IPS-15b (cell line): ENCODE results near the gene GRAMD1B.

ENCODE experiments used
- H3K27me3 ChIP-seq: one replicate; pipeline ENCODE4 v1.6.1; 2013; ENCODE audit warnings: low read length; ENCODE audit not compliant: control insufficient read depth, insufficient read depth
- H3K36me3 ChIP-seq: one replicate; pipeline ENCODE4 v1.6.1; 2013; ENCODE audit warnings: low read length; ENCODE audit not compliant: control insufficient read depth, insufficient read depth
- H3K4me1 ChIP-seq: one replicate; pipeline ENCODE4 v1.6.1; 2013; ENCODE audit warnings: mild to moderate bottlenecking, low read length; ENCODE audit not compliant: control insufficient read depth, insufficient read depth
- H3K4me3 ChIP-seq: one replicate; pipeline ENCODE4 v1.5.1; 2013; ENCODE audit warnings: low read depth, low read length
- H3K9ac ChIP-seq: one replicate; pipeline ENCODE4 v1.6.1; 2013; ENCODE audit warnings: low read depth, mild to moderate bottlenecking, low read length
- H3K9me3 ChIP-seq: one replicate; pipeline ENCODE4 v1.6.1; 2013; ENCODE audit warnings: mild to moderate bottlenecking, low read length; ENCODE audit not compliant: control insufficient read depth, insufficient read depth

GRAMD1B gene

GRCh38 chr11:123416566-123416965 is 13.5 kb upstream of the GRAMD1B start:
- H3K27me3 ChIP-seq: peaks cover 2% of the 10 kb centered on the region
- no peaks in the 10 kb centered on the region for H3K4me1 ChIP-seq
- no peaks in the 10 kb centered on the region for H3K9me3 ChIP-seq
- no peak overlapping the region for H3K4me3 ChIP-seq
- H3K9ac ChIP-seq: no peak overlapping the region
- H3K36me3 ChIP-seq: no peaks in the 10 kb centered on the region

DNA sequence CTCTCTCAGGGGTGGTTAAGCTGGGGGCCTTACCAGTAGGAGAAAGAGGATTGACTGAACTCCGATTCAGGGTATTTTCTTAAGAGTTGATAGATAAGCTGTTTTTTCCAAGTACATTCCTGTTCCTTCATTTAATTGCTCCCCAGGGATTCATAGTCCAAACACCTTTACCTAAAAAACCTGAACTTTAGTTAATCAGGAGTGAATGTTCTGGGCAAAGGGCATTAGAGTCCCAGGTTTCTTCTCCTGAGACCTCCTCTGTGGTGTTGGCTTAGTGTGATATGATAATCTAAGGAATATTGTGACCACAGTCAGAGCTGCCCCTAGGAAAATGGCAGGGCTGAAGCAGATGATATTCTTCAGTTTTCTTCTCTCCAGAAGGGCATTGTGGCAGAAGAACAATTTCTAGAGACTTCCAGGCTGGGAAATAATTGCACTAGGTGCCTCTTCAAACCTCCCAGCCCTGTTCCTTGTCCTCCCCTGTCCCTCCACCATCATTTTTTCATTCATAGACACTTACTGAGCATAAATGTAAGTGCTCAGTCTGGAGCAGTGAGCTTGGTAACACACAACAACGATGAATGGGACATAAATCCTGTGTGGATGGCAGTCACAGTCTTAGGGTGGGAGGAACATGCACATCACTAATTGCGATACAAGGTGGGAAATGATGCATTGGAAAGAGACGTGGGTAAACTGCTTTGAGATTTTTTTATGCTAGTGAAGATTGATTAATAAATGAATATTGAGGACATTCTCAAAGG is 11.5 kb upstream of the GRAMD1B start:
- H3K27me3 ChIP-seq: peaks cover 22% of the 10 kb centered on the region
- H3K9ac ChIP-seq: no peak overlapping the region
- no peaks in the 10 kb centered on the region for H3K36me3 ChIP-seq
- H3K4me3 ChIP-seq: no peak overlapping the region
- no peaks in the 10 kb centered on the region for H3K9me3 ChIP-seq
- no peaks in the 10 kb centered on the region for H3K4me1 ChIP-seq

DNA sequence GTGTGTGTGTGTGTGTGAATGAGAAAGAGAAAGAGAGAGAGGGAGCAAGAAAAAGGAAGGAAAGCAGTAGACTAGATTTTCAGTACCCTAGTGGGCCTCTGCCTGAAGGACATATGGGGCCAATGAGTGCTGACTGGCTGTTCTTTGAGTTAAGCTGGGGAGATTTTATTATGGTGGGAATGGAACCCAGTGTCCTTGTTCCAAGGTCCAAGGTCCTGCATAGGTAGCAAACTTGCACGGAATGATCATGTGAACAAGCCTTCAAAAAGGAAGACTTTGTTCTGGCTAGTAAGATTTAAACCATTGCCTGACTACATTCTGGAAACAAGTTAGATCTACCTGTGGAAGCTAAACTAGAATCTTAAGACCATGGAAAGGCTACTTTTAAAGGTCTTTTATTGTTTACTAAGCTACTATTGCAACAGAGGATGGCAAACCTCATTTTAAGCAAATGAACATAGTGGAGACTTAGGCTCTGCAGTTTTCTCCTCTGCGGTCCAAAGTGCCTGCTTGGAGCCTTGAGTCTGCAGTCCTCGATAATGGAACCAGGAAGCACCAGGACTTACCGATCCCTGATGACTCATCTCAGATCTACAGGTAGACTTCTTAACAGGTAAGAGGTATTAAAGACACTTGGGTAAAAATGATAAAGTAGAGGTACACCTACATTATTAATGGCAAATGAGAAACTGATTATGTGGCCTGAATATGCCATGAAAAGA is 10.2 kb upstream of the GRAMD1B start:
- Histone ChIP-seq H3K9ac (no peak overlapping the region), H3K9me3 (no peaks in the 10 kb centered on the region), H3K36me3 (no peaks in the 10 kb centered on the region), H3K27me3 (peaks cover 35% of the 10 kb centered on the region), H3K4me1 (no peaks in the 10 kb centered on the region), H3K4me3 (no peak overlapping the region)

DNA sequence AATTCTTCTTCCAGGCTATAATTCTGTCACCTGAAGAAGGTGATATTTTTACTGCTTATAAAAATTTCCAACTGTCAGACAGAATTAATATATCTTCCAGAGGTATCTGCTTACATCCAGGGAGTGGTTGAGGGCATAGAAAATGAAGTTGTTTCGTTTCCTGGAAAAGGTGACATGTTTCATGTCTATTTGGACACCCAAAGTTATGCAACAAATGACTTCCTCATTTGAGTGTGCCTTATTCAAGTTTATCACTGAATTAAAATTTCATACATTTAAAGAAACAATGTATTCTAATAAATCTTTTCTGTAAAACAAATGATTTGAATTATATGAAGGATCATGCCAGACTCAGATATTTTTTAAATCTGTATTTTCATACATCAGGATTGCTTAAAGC is 8.5 kb upstream of the GRAMD1B start:
- H3K9me3 ChIP-seq: no peaks in the 10 kb centered on the region
- H3K4me3 ChIP-seq: no peak overlapping the region
- no peak overlapping the region for H3K9ac ChIP-seq
- no peaks in the 10 kb centered on the region for H3K36me3 ChIP-seq
- H3K27me3 ChIP-seq: peaks cover 52% of the 10 kb centered on the region
- peaks cover 14% of the 10 kb centered on the region for H3K4me1 ChIP-seq

DNA sequence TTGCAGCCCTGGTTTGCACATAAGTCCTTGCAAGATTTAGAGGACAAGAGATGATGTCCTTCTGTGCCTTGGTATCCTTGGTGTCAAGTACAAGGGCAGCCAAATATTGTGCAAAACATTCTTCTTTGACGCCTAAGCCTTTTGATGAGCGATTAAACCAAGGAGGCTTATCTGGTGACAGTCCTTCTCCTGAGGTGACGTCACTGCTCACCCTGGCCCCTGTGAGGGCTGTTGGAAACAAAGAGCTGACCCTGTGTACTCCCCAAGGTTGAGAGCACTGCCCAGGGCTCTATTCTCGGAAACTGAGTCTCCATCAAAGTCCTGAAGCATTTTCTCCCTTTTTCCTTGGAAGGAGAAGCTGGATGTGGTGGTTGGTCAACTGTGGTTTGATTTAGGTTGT is 4.7 kb upstream of the GRAMD1B start:
- peaks cover 82% of the 10 kb centered on the region for H3K27me3 ChIP-seq

GRCh38 chr11:123426789-123427188 is 3.3 kb upstream of the GRAMD1B start:
- Histone ChIP-seq H3K27me3 (peaks cover 84% of the 10 kb centered on the region), H3K9ac (no peak overlapping the region), H3K9me3 (no peaks in the 10 kb centered on the region), H3K36me3 (no peaks in the 10 kb centered on the region), H3K4me1 (peaks cover 17% of the 10 kb centered on the region), H3K4me3 (no peak overlapping the region)

More for the DNA sequence above, 4.7 kb upstream of the GRAMD1B start:
- H3K4me1 ChIP-seq: peaks cover 14% of the 10 kb centered on the region
- H3K4me3 ChIP-seq: no peak overlapping the region
- H3K9me3 ChIP-seq: no peaks in the 10 kb centered on the region
- H3K9ac ChIP-seq: no peak overlapping the region
- no peaks in the 10 kb centered on the region for H3K36me3 ChIP-seq

GRCh38 chr11:123427405-123427804 is 2.7 kb upstream of the GRAMD1B start:
- H3K9ac ChIP-seq: no peak overlapping the region
- H3K27me3 ChIP-seq: peaks cover 83% of the 10 kb centered on the region
- H3K9me3 ChIP-seq: no peaks in the 10 kb centered on the region
- H3K36me3 ChIP-seq: no peaks in the 10 kb centered on the region
- H3K4me3 ChIP-seq: no peak overlapping the region
- peaks cover 19% of the 10 kb centered on the region for H3K4me1 ChIP-seq

DNA sequence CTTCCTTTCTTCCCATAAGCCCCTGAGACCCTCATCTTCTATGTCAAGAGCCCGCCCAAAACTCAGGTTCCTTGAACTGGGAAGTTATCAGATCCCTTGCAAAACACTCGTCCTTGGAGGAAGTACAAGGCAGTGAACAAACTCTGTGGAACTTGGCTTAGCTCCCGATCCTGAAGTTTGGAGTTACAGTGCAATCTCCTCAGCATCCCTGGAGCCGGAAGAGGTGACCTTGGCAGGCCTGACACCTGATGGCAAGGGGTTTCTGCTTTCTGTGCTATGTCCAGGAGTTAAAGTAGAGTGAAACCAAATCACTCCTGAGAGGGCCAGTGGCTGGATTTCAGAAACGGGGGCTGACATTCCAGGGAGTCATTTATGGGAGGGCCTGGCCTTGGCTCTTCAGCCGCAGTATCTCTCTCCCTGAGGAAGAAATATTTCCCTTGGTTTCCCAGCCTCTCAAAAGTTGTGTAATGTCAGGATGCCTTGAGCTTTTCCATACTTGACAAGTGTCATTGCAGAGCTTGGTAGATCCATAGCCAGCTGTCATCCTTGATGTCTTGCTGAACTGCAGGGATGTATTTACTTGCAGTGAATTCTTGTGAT is 1.9 kb upstream of the GRAMD1B start:
- H3K4me3 ChIP-seq: no peak overlapping the region
- no peaks in the 10 kb centered on the region for H3K9me3 ChIP-seq
- H3K27me3 ChIP-seq: peaks cover 75% of the 10 kb centered on the region
- no peak overlapping the region for H3K9ac ChIP-seq
- peaks cover under 1% of the 10 kb centered on the region for H3K36me3 ChIP-seq
- peaks cover 19% of the 10 kb centered on the region for H3K4me1 ChIP-seq

- peaks cover 2% of the 10 kb centered on the region for H3K36me3 ChIP-seq
- H3K9ac ChIP-seq: no peak overlapping the region
- H3K4me1 ChIP-seq: peaks cover 19% of the 10 kb centered on the region
- no peaks in the 10 kb centered on the region for H3K9me3 ChIP-seq
- H3K4me3 ChIP-seq: peak overlapping the region; percentile 86
- H3K27me3 ChIP-seq: peaks cover 63% of the 10 kb centered on the region
Observed at GRCh38 chr11:123429336-123429735, 733 bp upstream of the GRAMD1B start.

GRCh38 chr11:123430721-123431497 is 840 bp downstream of the GRAMD1B start:
- H3K4me1 ChIP-seq: peaks cover 14% of the 10 kb centered on the region
- peak overlapping the region; percentile 86 for H3K4me3 ChIP-seq
- no peaks in the 10 kb centered on the region for H3K9me3 ChIP-seq
- H3K27me3 ChIP-seq: peaks cover 48% of the 10 kb centered on the region
- H3K36me3 ChIP-seq: peaks cover 2% of the 10 kb centered on the region
- H3K9ac ChIP-seq: no peak overlapping the region

GRCh38 chr11:123431619-123432018 is 1.6 kb downstream of the GRAMD1B start:
- Histone ChIP-seq H3K9me3 (no peaks in the 10 kb centered on the region), H3K4me3 (peak overlapping the region; percentile 86)

More at GRCh38 chr11:123431619-123432018, 1.6 kb downstream of the GRAMD1B start:
- Histone ChIP-seq H3K9ac (no peak overlapping the region), H3K4me1 (peaks cover 7% of the 10 kb centered on the region), H3K36me3 (peaks cover 2% of the 10 kb centered on the region), H3K27me3 (peaks cover 41% of the 10 kb centered on the region)
